ENCODE data around the gene NTSR1.

GRCh38 chr20:62743777-62744317 is 35.2 kb downstream of the NTSR1 start:
- no peak for TF ChIP-seq RAD21 (IDR thresholded peaks at IDR 0.05)
- no peak for TF ChIP-seq CTCF (IDR thresholded peaks at IDR 0.05; ENCODE audit: low read depth, low read length, missing input control)
- no peak for TF ChIP-seq MAX (IDR thresholded peaks at IDR 0.05)
- no peak for TF ChIP-seq YY1 (IDR thresholded peaks at IDR 0.05)
- no peak for TF ChIP-seq HNF4G (IDR thresholded peaks at IDR 0.05)
- no peak for TF ChIP-seq TAF1 (conservative IDR thresholded peaks at IDR 0.05)
- TF ChIP-seq REST (IDR thresholded peaks at IDR 0.05) = no peak
